Neural progenitor cell (in vitro differentiated cells): ENCODE data around the gene EEF2KMT.
"Not testable (repeated sequence)": the region's sequence is repeated elsewhere in the genome, so short reads cannot be mapped to it uniquely, and the experiment has no call there.

Source experiments
- CTCF ChIP-seq: fragments of 200-600 bp; sonication (generic); IDR thresholded peaks from 2 replicates; pipeline ENCODE4 v1.5.1; 2017; ENCODE audit warnings: antibody characterized with exemption, mild to moderate bottlenecking
- EZH2 ChIP-seq: fragments of 200-600 bp; sonication (generic); IDR thresholded peaks from 2 replicates; pipeline ENCODE4 v1.6.1; 2017; ENCODE audit warnings: antibody characterized with exemption, mild to moderate bottlenecking, moderate library complexity

GRCh38 chr16:5098221-5099159 is 895 bp upstream of the EEF2KMT start:
- not testable (repeated sequence) for TF ChIP-seq CTCF, EZH2
